B cell (primary cell): ENCODE data around the gene PDZK1. TPM values are rescaled to one million over a fixed set of nuclear protein-coding genes. Genes with fewer than 3 reads are reported as not detected.
"Not testable (repeated sequence)": the region's sequence is repeated elsewhere in the genome, so short reads cannot be mapped to it uniquely, and the experiment has no call there.

Source experiments
- ATAC-seq: fragments of 200-7000 bp; cut with Tn5 transposase; one replicate; pipeline ENCODE4 v1.10.0; 2021; ENCODE audit warnings: low read depth, mild to moderate bottlenecking, moderate number of reproducible peaks, moderate library complexity
- CTCF ChIA-PET: fragments of 350-600 bp; sonication (Branson Sonifier 250); formaldehyde crosslinking; loops from one replicate; lab custom pipeline; 2021; ENCODE audit warnings: antibody characterized with exemption, inconsistent platforms; lab: Charles Lee
- POLR2A ChIA-PET: fragments of 350-600 bp; sonication (Branson Sonifier 250); formaldehyde crosslinking; loops from one replicate; lab custom pipeline; 2021; ENCODE audit warnings: antibody characterized with exemption; lab: Charles Lee
- DNase-seq: peaks from one replicate; pipeline ENCODE4 v3.0.0; 2013
- H2AFZ ChIP-seq: 2 replicates; pipeline ENCODE4 v1.6.1; 2012; ENCODE audit warnings: mild to moderate bottlenecking, low read depth, low read length; ENCODE audit not compliant: insufficient read depth, poor library complexity, severe bottlenecking
- H3K27ac ChIP-seq, 2 donors: 1 replicate in 1 of 2; 2 replicates in 1 of 2; pipeline ENCODE4 v1.5.1; 2012 to 2013; ENCODE audit warnings: low read length in 2 of 2, mild to moderate bottlenecking in 2 of 2, moderate library complexity in 1 of 2
- H3K27me3 ChIP-seq, 4 experiments: fragments of 200-600 bp in 1 of 4; sonication (generic) in 1 of 4; replicated peaks in 1 of 4; 1 replicate in 2 of 4; 2 replicates in 2 of 4; pipeline versions ENCODE4 v1.6.1 to v1.7.0; 2013 to 2016; ENCODE audit warnings: low read length in 3 of 4, mild to moderate bottlenecking in 2 of 4, mixed read lengths in 1 of 4, moderate library complexity in 1 of 4; ENCODE audit not compliant: insufficient read depth in 4 of 4, control insufficient read depth in 3 of 4; ENCODE audit errors: control extremely low read depth in 1 of 4
- H3K36me3 ChIP-seq, 2 experiments: replicated peaks in 1 of 2; 1 replicate in 1 of 2; 2 replicates in 1 of 2; pipeline versions ENCODE4 v1.6.1 to v1.7.1; 2013; ENCODE audit warnings: low read length in 1 of 2; ENCODE audit not compliant: insufficient read depth in 2 of 2, control insufficient read depth in 1 of 2; ENCODE audit errors: control extremely low read depth in 1 of 2, extremely low read depth in 1 of 2
- H3K4me1 ChIP-seq, 2 donors: fragments of 200-600 bp in 1 of 2; sonication (generic) in 1 of 2; 1 replicate in 1 of 2; 2 replicates in 1 of 2; pipeline versions ENCODE4 v1.5.1 to v1.6.1; 2013 to 2017; ENCODE audit warnings: low read length in 2 of 2; ENCODE audit not compliant: control insufficient read depth in 2 of 2, insufficient read depth in 2 of 2
- H3K4me2 ChIP-seq: replicated peaks from 2 replicates; pipeline ENCODE3; 2012; ENCODE audit warnings: mild to moderate bottlenecking, low read depth, low read length; ENCODE audit not compliant: poor library complexity, severe bottlenecking
- H3K4me3 ChIP-seq, 5 experiments: fragments of 200-600 bp in 1 of 5; sonication (generic) in 1 of 5; 1 replicate in 3 of 5; 2 replicates in 2 of 5; pipeline versions ENCODE4 v1.5.1 to v1.7.0; 2011 to 2016; ENCODE audit warnings: low read length in 4 of 5, mild to moderate bottlenecking in 4 of 5, low read depth in 2 of 5, control low read depth in 1 of 5, moderate library complexity in 1 of 5; ENCODE audit not compliant: insufficient read depth in 1 of 5; ENCODE audit errors: control extremely low read depth in 1 of 5, extremely low read depth in 1 of 5
- H3K79me2 ChIP-seq: fragments of 200-600 bp; sonication (generic); one replicate; pipeline ENCODE4 v1.6.0; 2016; ENCODE audit warnings: low read length; ENCODE audit not compliant: control insufficient read depth, insufficient read depth
- H3K9ac ChIP-seq: fragments of 200-600 bp; sonication (generic); 2 replicates; pipeline ENCODE4 v1.6.1; 2017; ENCODE audit warnings: mild to moderate bottlenecking, low read length, moderate library complexity
- H3K9me3 ChIP-seq, 3 donors: one replicate each; pipeline versions ENCODE4 v1.6.1 to v1.7.1; 2013; ENCODE audit warnings: low read length in 2 of 3; ENCODE audit not compliant: control insufficient read depth in 2 of 3, insufficient read depth in 1 of 3; ENCODE audit errors: control extremely low read depth in 1 of 3
- H4K20me1 ChIP-seq: 2 replicates; pipeline ENCODE4 v1.6.0; 2012; ENCODE audit warnings: mild to moderate bottlenecking, low read length; ENCODE audit not compliant: insufficient read depth, control insufficient read depth, poor library complexity, severe bottlenecking
- H3K27ac Mint-ChIP-seq: one replicate; pipeline ENCODE4 v1.8.0; 2021; ENCODE audit warnings: mixed read lengths
- H3K27me3 Mint-ChIP-seq: one replicate; pipeline ENCODE4 v1.8.0; 2021; ENCODE audit warnings: mixed read lengths
- H3K4me1 Mint-ChIP-seq: one replicate; pipeline ENCODE4 v1.8.0; 2021; ENCODE audit warnings: mixed read lengths
- H3K4me3 Mint-ChIP-seq: one replicate; pipeline ENCODE4 v1.8.0; 2021; ENCODE audit warnings: mixed read lengths
- H3K9me3 Mint-ChIP-seq: one replicate; pipeline ENCODE4 v1.8.0; 2022; ENCODE audit warnings: mixed read lengths; ENCODE audit not compliant: insufficient read depth
- WGBS: methylation state at CpG from one replicate; pipeline ENCODE4 v1.1.5; 2013; ENCODE audit warnings: missing lambda C conversion rate; ENCODE audit not compliant: insufficient coverage; 5-methylcytosine and 5-hydroxymethylcytosine counted together
- intact Hi-C: fragments of 100-400 bp; cut with micrococcal nuclease; formaldehyde crosslinking; loops from one replicate; pipeline ENCODE4 v1.10.0; 2022
- polyA plus RNA-seq: library from polyadenylated mRNA; depleted of rRNA; stranded (reverse); fragments of >200 nt; gene quantifications from 2 replicates; pipeline ENCODE4 v1.2.3, GENCODE V29; 2012
- total RNA-seq, 2 donors: library from RNA; stranded (reverse); fragments of 120-200 nt in 1 of 2; gene quantifications; 1 replicate in 1 of 2; 2 replicates in 1 of 2; pipeline versions ENCODE4 v1.2.3 to v1.2.4, GENCODE V29; 2013 to 2022

PDZK1 gene
- total and polyA plus RNA-seq, 2 donors (not counting 1 experiment from before 2014, with no cell fraction given), result 0.34 TPM; not detected in 1

DNA sequence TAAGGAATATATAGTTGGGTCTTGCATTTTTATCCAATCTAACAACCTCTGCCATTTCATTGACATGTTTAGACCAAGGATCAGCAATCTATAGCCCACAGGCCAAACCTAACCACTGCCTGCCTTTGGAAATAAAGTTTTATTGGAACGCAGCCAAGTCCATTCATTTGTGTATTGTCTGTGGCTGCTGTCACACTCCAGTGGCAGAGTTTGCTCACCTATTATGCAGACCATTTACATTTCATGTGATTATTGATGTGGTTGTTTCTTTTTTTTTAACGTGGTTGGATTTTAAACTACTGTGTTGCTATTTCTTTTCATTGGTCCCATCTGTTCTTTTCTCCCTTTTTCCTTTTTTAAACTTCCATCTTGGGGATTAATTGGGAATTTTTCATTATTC, 44.7 kb downstream of the PDZK1 start:
- H4K20me1 ChIP-seq, H2AFZ ChIP-seq, H3K27me3 Mint-ChIP-seq, H3K9me3 ChIP-seq, ATAC-seq, H3K4me3 ChIP-seq, H3K36me3 ChIP-seq, intact Hi-C loops, POLR2A ChIA-PET, H3K4me2 ChIP-seq, H3K4me1 Mint-ChIP-seq, H3K79me2 ChIP-seq, H3K9ac ChIP-seq, H3K27ac Mint-ChIP-seq, H3K4me1 ChIP-seq, H3K9me3 Mint-ChIP-seq, H3K27me3 ChIP-seq, DNase-seq, CTCF ChIA-PET, H3K4me3 Mint-ChIP-seq, H3K27ac ChIP-seq: not testable (repeated sequence)
- no CpG with 5 or more reads among the region's 2 CpGs for WGBS

DNA sequence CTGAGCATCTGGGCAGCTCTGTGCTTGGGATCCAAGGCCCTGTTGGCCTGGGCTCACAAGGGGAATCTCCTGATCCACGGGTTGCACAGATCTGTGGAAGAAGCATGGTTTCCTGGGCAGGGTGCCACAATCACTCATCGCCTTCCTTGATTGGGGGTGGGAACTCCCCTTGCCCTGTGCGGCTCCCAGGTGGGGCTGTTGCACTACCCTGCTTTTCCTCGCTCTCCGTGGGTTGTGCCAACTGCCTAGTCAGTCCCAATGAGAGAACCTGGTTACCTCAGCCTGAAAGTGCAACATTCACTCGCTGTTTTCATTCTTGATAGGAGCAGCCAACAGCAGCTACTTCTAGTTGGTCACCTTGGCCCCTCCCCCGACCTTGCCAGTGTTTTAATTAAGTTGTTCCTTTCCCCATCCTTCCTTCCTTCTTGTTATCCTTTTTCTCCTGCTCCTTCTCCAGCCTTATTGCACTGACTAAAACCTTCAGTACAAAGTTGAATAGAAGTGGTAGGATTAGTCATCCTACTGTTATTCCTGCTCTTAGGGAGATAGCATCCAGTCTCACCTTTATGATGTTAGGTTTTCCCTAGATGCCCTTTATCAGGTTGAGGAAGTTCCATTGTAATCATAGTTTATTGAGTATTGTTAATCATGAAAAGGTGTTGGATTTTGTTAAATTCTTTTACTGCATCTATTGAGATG, 50.8 kb downstream of the PDZK1 start:
- H3K27ac ChIP-seq, H3K4me3 ChIP-seq, CTCF ChIA-PET, H2AFZ ChIP-seq, H3K27ac Mint-ChIP-seq, intact Hi-C loops, H3K9ac ChIP-seq, H3K4me3 Mint-ChIP-seq, H3K4me2 ChIP-seq, DNase-seq, ATAC-seq, H3K9me3 Mint-ChIP-seq, H3K9me3 ChIP-seq, H3K79me2 ChIP-seq, H3K27me3 Mint-ChIP-seq, H4K20me1 ChIP-seq, H3K4me1 Mint-ChIP-seq, POLR2A ChIA-PET, H3K4me1 ChIP-seq, H3K36me3 ChIP-seq, H3K27me3 ChIP-seq: not testable (repeated sequence)
- WGBS, result 80% methylated on average over 2 of the region's 7 CpGs

DNA sequence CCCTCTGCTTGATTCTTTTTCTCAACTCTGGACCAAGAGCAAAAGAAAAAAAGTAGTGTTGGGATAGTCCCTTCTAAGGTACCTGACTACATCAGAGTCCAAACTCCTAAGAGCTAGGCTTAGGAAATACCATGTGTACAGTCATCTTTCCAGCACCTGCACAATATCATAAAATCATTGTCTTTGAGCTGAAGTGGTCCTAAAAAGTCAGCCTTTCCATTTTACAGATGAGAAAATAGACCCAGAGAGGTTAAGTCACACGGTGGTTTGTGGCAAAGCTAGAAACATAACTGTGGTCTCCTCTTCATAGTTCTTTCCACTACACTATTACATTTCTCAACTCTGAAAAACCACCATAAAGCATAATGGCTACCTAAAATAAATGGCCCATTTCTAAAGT, 63.2 kb downstream of the PDZK1 start:
- H3K9me3 Mint-ChIP-seq, H3K27ac Mint-ChIP-seq, POLR2A ChIA-PET, ATAC-seq, H3K27me3 ChIP-seq, H4K20me1 ChIP-seq, H3K27ac ChIP-seq, H3K9ac ChIP-seq, H3K4me3 ChIP-seq, H3K4me2 ChIP-seq, CTCF ChIA-PET, H3K79me2 ChIP-seq, H3K4me1 ChIP-seq, H3K4me1 Mint-ChIP-seq, H2AFZ ChIP-seq, DNase-seq, intact Hi-C loops, H3K4me3 Mint-ChIP-seq, H3K9me3 ChIP-seq, H3K27me3 Mint-ChIP-seq, H3K36me3 ChIP-seq: not testable (repeated sequence)
- no CpG with 5 or more reads among the region's 1 CpG for WGBS

DNA sequence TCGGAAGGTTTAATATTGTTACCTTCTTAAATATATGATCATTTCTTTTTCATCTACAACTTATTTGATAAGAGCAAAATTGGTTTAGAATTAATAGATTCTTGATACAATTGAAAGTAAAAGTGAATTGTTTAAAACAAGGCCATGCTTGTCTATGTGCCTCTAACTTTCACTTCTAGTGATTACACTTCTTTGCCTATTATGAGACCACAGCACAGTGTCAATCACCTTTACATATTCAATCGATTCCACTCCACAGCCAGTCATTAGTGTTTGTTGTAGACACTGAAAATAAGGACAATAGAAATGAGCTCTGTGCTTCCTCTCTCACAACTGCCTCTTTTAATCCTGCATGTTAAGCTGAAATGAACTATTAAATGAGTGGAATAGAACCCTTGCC, 65.3 kb downstream of the PDZK1 start:
- no CpG with 5 or more reads among the region's 2 CpGs for WGBS
- ATAC-seq, H3K4me3 Mint-ChIP-seq, H3K36me3 ChIP-seq, intact Hi-C loops, H3K9me3 ChIP-seq, H3K4me3 ChIP-seq, H3K4me1 Mint-ChIP-seq, H3K79me2 ChIP-seq, H3K9ac ChIP-seq, H3K27ac Mint-ChIP-seq, POLR2A ChIA-PET, H3K4me2 ChIP-seq, DNase-seq, H3K27me3 Mint-ChIP-seq, H3K27me3 ChIP-seq, CTCF ChIA-PET, H3K27ac ChIP-seq, H2AFZ ChIP-seq, H3K4me1 ChIP-seq, H3K9me3 Mint-ChIP-seq, H4K20me1 ChIP-seq: not testable (repeated sequence)
